SK-N-SH (cell line): Measurements from ENCODE around the gene VASN. TPM values are rescaled to one million over a fixed set of nuclear protein-coding genes. Genes with fewer than 3 reads are reported as not detected.

Experiments used
- CTCF ChIA-PET: fragments of 300-600, 350-600 bp; formaldehyde crosslinking; extraction: SDS; loops from one replicate; lab custom pipeline; 2021; lab: Yijun Ruan, JAX
- POLR2A ChIA-PET: fragments of 350-600 bp; sonication (Branson Sonifier 250); formaldehyde crosslinking; extraction: SDS; loops from one replicate; lab custom pipeline; 2020; ENCODE audit warnings: antibody characterized with exemption, inconsistent platforms; lab: Yijun Ruan, JAX
- DNase-seq: peaks from one replicate; pipeline ENCODE4 v3.0.0; 2012
- H2AFZ ChIP-seq: fragments of 200-600 bp; sonication (generic); 2 replicates; pipeline ENCODE4 v1.8.1; 2016; ENCODE audit warnings: antibody characterized with exemption, mild to moderate bottlenecking, low read depth
- H3F3A ChIP-seq: fragments of 200-600 bp; sonication (generic); replicated peaks from 2 replicates; pipeline ENCODE3; 2016; ENCODE audit warnings: antibody characterized with exemption, mild to moderate bottlenecking; ENCODE audit not compliant: insufficient read depth
- H3K27ac ChIP-seq, 2 experiments: fragments of 200-500 bp in 1 of 2; fragments of 200-600 bp in 1 of 2; sonication (Bioruptor generic) in 1 of 2; sonication (generic), shearing (Covaris generic) in 1 of 2; 2 replicates each; pipeline versions ENCODE4 v1.5.1 to v1.6.1; 2014 to 2016; ENCODE audit warnings: low read depth in 2 of 2, inconsistent platforms in 1 of 2, low read length in 1 of 2, mild to moderate bottlenecking in 1 of 2, mixed read lengths in 1 of 2
- H3K27me3 ChIP-seq: fragments of 200-600 bp; sonication (generic), shearing (Covaris generic); 2 replicates; pipeline ENCODE4 v1.6.1; 2016; ENCODE audit warnings: mixed run types; ENCODE audit not compliant: insufficient read depth
- H3K36me3 ChIP-seq, 2 experiments: fragments of 200-500 bp in 1 of 2; fragments of 200-600 bp in 1 of 2; sonication (Bioruptor generic) in 1 of 2; sonication (generic) in 1 of 2; replicated peaks in 1 of 2; 2 replicates each; pipeline versions ENCODE3 to v1.5.1; 2014 to 2016; ENCODE audit warnings: low read length in 1 of 2, mild to moderate bottlenecking in 1 of 2; ENCODE audit not compliant: insufficient read depth in 2 of 2, control insufficient read depth in 1 of 2
- H3K4me1 ChIP-seq, 2 experiments: fragments of 200-500 bp in 1 of 2; fragments of 200-600 bp in 1 of 2; sonication (Bioruptor generic) in 1 of 2; sonication (generic), shearing (Covaris generic) in 1 of 2; 2 replicates each; pipeline versions ENCODE4 v1.5.1 to v1.6.1; 2014 to 2016; ENCODE audit warnings: low read depth in 1 of 2, low read length in 1 of 2, mixed run types in 1 of 2; ENCODE audit not compliant: insufficient read depth in 2 of 2, control insufficient read depth in 1 of 2
- H3K4me2 ChIP-seq: fragments of 200-600 bp; sonication (generic), shearing (Covaris generic); 2 replicates; pipeline ENCODE4 v1.6.1; 2017; ENCODE audit warnings: mixed run types
- H3K4me3 ChIP-seq, 2 experiments: fragments of 200-500 bp in 1 of 2; fragments of 200-600 bp in 1 of 2; sonication (Bioruptor generic) in 1 of 2; sonication (generic), shearing (Covaris generic) in 1 of 2; 2 replicates each; pipeline versions ENCODE4 v1.5.1 to v1.8.1; 2014 to 2016; ENCODE audit warnings: low read depth in 2 of 2, inconsistent platforms in 1 of 2, low read length in 1 of 2, mild to moderate bottlenecking in 1 of 2, mixed read lengths in 1 of 2, moderate library complexity in 1 of 2
- H3K79me2 ChIP-seq: fragments of 200-600 bp; sonication (generic); 2 replicates; pipeline ENCODE4 v1.8.1; 2017; ENCODE audit warnings: mild to moderate bottlenecking; ENCODE audit not compliant: insufficient read depth
- H3K9ac ChIP-seq: fragments of 200-600 bp; sonication (generic); 2 replicates; pipeline ENCODE4 v1.6.1; 2017; ENCODE audit warnings: mixed run types
- H3K9me2 ChIP-seq: fragments of 200-600 bp; sonication (generic); 2 replicates; pipeline ENCODE4 v1.6.1; 2017; ENCODE audit warnings: mixed run types
- H3K9me3 ChIP-seq: fragments of 200-600 bp; sonication (generic); 2 replicates; pipeline ENCODE4 v1.6.1; 2017; ENCODE audit warnings: mixed run types, mild to moderate bottlenecking, moderate library complexity
- H4K20me1 ChIP-seq: fragments of 200-600 bp; sonication (generic); 2 replicates; pipeline ENCODE4 v1.6.1; 2017; ENCODE audit warnings: mild to moderate bottlenecking, mixed run types; ENCODE audit not compliant: insufficient read depth
- CHD2 ChIP-seq: fragments of 150-350 bp; IDR thresholded peaks from 2 replicates; pipeline ENCODE4 v1.6.1; 2018; ENCODE audit warnings: low read length; ENCODE audit not compliant: partially characterized antibody
- EP300 ChIP-seq, 2 experiments: IDR thresholded peaks; 2 replicates each; pipeline versions ENCODE4 v1.4.0 to v1.6.1; 2012; ENCODE audit warnings: borderline replicate concordance in 1 of 2, low read depth in 1 of 2, low read length in 1 of 2
- FOSL2 ChIP-seq: IDR thresholded peaks from 2 replicates; pipeline ENCODE4 v1.4.0; 2012; ENCODE audit warnings: low read depth, mild to moderate bottlenecking, moderate library complexity, borderline replicate concordance
- GABPA ChIP-seq: IDR thresholded peaks from 2 replicates; pipeline ENCODE4 v1.4.0; 2012; ENCODE audit warnings: low read depth, mild to moderate bottlenecking
- JUND ChIP-seq: IDR thresholded peaks from 2 replicates; pipeline ENCODE4 v1.4.0; 2012
- MEF2A ChIP-seq: IDR thresholded peaks from 2 replicates; pipeline ENCODE4 v1.4.0; 2012; ENCODE audit warnings: low read depth, borderline replicate concordance
- MXI1 ChIP-seq: IDR thresholded peaks from 2 replicates; pipeline ENCODE4 v1.6.1; 2012; ENCODE audit warnings: mild to moderate bottlenecking, low read depth, low read length, improper control_type of control experiment
- NFIC ChIP-seq: IDR thresholded peaks from 2 replicates; pipeline ENCODE4 v1.4.0; 2012; ENCODE audit warnings: borderline replicate concordance
- NRF1 ChIP-seq: IDR thresholded peaks from 2 replicates; pipeline ENCODE4 v1.6.1; 2012; ENCODE audit warnings: low read depth, mild to moderate bottlenecking, low read length
- POLR2AphosphoS5 ChIP-seq: IDR thresholded peaks from 2 replicates; pipeline ENCODE4 v1.6.1; 2012; ENCODE audit warnings: low read depth, low read length
- RFX5 ChIP-seq: IDR thresholded peaks from 2 replicates; pipeline ENCODE4 v1.6.1; 2012; ENCODE audit warnings: mild to moderate bottlenecking, improper control_type of control experiment, low read length
- RXRA ChIP-seq: IDR thresholded peaks from 2 replicates; pipeline ENCODE4 v1.4.0; 2012; ENCODE audit warnings: low read depth, mild to moderate bottlenecking, borderline replicate concordance
- SIN3A ChIP-seq: IDR thresholded peaks from 2 replicates; pipeline ENCODE4 v1.6.1; 2012; ENCODE audit warnings: low read depth, mild to moderate bottlenecking, low read length, moderate library complexity, borderline replicate concordance
- TEAD4 ChIP-seq: IDR thresholded peaks from 2 replicates; pipeline ENCODE4 v1.4.0; 2012; ENCODE audit warnings: mild to moderate bottlenecking, borderline replicate concordance; ENCODE audit not compliant: insufficient read depth
- YY1 ChIP-seq: IDR thresholded peaks from 2 replicates; pipeline ENCODE4 v1.4.0; 2012; ENCODE audit warnings: low read depth, mild to moderate bottlenecking
- WGBS: methylation state at CpG from one replicate; pipeline ENCODE4 v1.1.6; 2017; ENCODE audit warnings: low lambda C conversion rate; 5-methylcytosine and 5-hydroxymethylcytosine counted together
- polyA plus RNA-seq, 3 experiments: library from polyadenylated mRNA; depleted of rRNA; stranded (reverse); fragments of >200 nt; gene quantifications; 2 replicates each; pipeline ENCODE4 v1.2.3, GENCODE V29; 2012
- TF ChIP-seq, protein P1 (sequence below): IDR thresholded peaks from 2 replicates; pipeline ENCODE4; 2012
- TF ChIP-seq, protein P2 (sequence below): IDR thresholded peaks from 2 replicates; pipeline ENCODE4 v1.6.1; 2012; ENCODE audit warnings: mild to moderate bottlenecking, low read depth, low read length, moderate library complexity

The VASN gene
- polyA plus RNA-seq, 1 of the 3 experiments (the other 2 are of a cell fraction) = 37.4 TPM

DNA sequence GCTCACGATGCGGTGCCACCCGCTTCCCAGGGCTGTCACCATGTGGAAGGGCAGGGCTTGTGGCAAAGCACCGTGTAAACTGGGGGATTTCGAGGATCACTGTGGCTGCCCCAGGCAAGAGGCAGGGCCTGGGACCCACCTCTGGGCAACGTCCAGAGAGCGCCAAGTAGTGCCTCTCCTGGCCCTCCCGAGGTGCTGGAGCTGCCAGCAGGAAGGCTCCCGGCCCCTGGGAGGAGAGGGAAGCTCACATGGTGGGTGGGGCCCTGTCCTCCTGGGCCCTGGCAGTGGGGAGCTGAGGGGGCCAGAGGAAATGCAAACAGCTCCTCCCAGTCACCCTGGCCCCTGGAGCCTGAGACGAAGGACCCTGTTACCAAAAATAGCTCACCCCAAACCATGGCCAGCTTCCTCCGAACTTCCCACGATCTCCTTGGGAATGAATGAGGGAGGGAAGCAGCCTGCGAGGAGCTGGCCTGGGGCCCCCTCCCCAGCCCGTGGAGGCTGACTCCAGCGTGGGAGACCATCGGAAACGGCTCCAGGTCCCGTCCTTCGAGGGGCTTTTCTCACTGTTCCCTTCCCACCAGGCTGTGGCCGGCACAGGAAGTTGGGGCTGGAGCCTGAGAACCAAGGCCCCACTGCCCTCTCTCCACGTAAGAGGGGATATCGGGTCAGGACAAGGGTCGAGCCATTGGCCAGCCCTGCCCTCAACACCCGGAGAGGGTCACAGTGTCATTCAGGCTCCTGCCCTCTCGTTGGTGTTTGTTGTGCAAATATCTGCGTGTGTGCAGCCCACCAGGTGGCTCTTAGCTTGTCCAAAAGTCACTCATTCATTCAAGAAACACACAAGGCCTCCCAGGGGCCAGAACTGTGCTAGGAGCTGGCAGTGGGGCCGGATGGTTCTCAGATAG, 17.7 kb downstream of the VASN start:
- TF ChIP-seq MXI1 (no peak), YY1 (no peak), TEAD4 (no peak), FOSL2 (no peak), CHD2 (no peak), NFIC (no peak)
- TF ChIP-seq, protein P1, sequence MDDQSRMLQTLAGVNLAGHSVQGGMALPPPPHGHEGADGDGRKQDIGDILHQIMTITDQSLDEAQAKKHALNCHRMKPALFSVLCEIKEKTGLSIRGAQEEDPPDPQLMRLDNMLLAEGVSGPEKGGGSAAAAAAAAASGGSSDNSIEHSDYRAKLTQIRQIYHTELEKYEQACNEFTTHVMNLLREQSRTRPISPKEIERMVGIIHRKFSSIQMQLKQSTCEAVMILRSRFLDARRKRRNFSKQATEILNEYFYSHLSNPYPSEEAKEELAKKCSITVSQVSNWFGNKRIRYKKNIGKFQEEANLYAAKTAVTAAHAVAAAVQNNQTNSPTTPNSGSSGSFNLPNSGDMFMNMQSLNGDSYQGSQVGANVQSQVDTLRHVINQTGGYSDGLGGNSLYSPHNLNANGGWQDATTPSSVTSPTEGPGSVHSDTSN = no peak
- no peak for DNase-seq
- no peaks in the 10 kb centered on the region for H3K27me3 ChIP-seq
- no peaks in the 10 kb centered on the region for H3K9me2 ChIP-seq
- no peaks in the 10 kb centered on the region for H3K79me2 ChIP-seq
- H3K27ac ChIP-seq = no peak overlapping the region; a peak in 1 of 4 replicates
- H3F3A ChIP-seq = peaks cover 11% of the 10 kb centered on the region
- 82% methylated on average over 12 of the region's 27 CpGs for WGBS
- no peak overlapping the region for H3K4me3 ChIP-seq
- H3K36me3 ChIP-seq = peaks cover 0 to 2% of the 10 kb centered on the region in 2 experiments
- H3K9ac ChIP-seq = no peak overlapping the region
- ChIA-PET CTCF (interaction anchor here (1.7 to 32.1 kb wide), 4 partner anchors 9 to 30 kb away, joined by 4 to 558 read pairs (median 14); no protein-coding TSS in a partner anchor), POLR2A (no interaction called here)
- no peaks in the 10 kb centered on the region; the same call in 1 of the 2 replicates for H4K20me1 ChIP-seq
- H3K4me2 ChIP-seq = no peak overlapping the region
- H3K4me1 ChIP-seq = peaks cover 46 to 77% of the 10 kb centered on the region in 2 experiments; a peak in 3 of 4 replicates
- H3K9me3 ChIP-seq = no peaks in the 10 kb centered on the region
- H2AFZ ChIP-seq = no peak overlapping the region

DNA sequence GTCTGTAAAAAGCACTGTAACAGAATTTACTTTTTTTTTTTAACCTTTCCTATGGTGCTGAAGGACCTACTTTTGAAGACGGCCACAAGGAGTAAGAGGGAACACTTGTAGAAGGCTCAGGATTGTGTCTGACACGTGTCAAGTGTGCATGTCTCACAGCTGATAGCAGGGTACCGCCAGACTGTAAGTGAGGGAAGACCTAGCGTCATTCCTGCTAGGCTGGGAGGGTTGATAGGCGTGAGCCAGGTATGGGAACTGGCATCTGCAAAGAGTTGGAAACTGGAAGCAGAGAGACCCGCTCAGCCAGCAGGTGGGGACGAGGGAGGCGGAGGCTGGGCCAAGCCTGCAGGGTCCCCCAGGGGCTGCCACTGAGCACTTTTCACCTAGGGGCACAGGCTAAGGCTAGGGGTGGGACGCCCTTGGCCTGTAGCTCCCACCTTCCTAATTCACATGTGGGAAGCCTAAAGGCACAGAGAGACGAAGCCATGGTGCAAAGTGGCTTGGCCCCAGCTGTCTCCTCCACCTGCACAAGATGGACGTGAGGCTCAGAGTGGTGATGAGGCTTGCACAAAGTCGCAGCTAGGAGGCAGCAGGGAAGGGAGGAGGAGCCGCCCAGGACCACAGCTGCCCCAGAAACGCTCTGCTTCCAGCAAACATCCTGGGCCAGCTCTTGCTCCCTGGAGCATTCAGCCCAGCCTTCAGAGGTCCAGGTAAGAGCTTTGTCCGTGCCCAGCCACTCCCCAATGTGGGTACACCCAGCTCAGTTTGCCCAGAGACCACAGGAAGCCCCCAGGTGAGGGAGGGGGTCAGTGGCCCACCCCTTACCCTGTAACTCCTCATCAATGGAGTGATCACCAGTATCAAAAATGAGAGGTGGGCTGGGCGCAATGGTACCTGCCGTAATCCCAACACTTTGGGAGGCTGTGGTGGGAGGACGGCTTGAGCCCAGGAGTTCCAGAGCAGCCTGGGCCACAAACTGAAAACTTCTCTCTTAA, 18.9 kb downstream of the VASN start:
- WGBS = 92% methylated on average over 13 of the region's 18 CpGs
- H3F3A ChIP-seq = peaks cover 7% of the 10 kb centered on the region
- H3K9me2 ChIP-seq = no peaks in the 10 kb centered on the region
- H2AFZ ChIP-seq = no peak overlapping the region
- no peak overlapping the region for H3K4me3 ChIP-seq
- peak overlapping the region in 1 of 2 experiments; percentile 31; a peak in 1 of 4 replicates for H3K27ac ChIP-seq
- DNase-seq = no peak
- no peaks in the 10 kb centered on the region for H3K9me3 ChIP-seq
- H3K36me3 ChIP-seq = peaks cover 0 to 2% of the 10 kb centered on the region in 2 experiments
- H3K27me3 ChIP-seq = no peaks in the 10 kb centered on the region
- no peak overlapping the region for H3K4me2 ChIP-seq
- peaks cover 39 to 77% of the 10 kb centered on the region in 2 experiments; a peak in 3 of 4 replicates for H3K4me1 ChIP-seq
- H4K20me1 ChIP-seq = no peaks in the 10 kb centered on the region; the same call in 1 of the 2 replicates
- no peak overlapping the region for H3K9ac ChIP-seq
- CTCF ChIA-PET = interaction anchor here (1.6 to 32.1 kb wide), 5 partner anchors 11 to 31 kb away, joined by 4 to 558 read pairs (median 14); no protein-coding TSS in a partner anchor
- POLR2A ChIA-PET = interaction anchor here (0.9 to 2.7 kb wide), 3 partner anchors 13 to 20 kb away, joined by 3 to 11 read pairs (median 5); no protein-coding TSS in a partner anchor
- no peaks in the 10 kb centered on the region for H3K79me2 ChIP-seq
- TF ChIP-seq, protein P1 = no peak
- TF ChIP-seq POLR2AphosphoS5 (no peak), EP300 (IDR thresholded peaks at IDR 0.05; ENCODE audit: borderline replicate concordance in 1 of 2, low read depth in 1 of 2, low read length in 1 of 2) (no peak), RFX5 (no peak), MEF2A (no peak), SIN3A (no peak), GABPA (no peak), RXRA (no peak), JUND (no peak), FOSL2 (no peak), NRF1 (no peak)
- TF ChIP-seq, protein P2, sequence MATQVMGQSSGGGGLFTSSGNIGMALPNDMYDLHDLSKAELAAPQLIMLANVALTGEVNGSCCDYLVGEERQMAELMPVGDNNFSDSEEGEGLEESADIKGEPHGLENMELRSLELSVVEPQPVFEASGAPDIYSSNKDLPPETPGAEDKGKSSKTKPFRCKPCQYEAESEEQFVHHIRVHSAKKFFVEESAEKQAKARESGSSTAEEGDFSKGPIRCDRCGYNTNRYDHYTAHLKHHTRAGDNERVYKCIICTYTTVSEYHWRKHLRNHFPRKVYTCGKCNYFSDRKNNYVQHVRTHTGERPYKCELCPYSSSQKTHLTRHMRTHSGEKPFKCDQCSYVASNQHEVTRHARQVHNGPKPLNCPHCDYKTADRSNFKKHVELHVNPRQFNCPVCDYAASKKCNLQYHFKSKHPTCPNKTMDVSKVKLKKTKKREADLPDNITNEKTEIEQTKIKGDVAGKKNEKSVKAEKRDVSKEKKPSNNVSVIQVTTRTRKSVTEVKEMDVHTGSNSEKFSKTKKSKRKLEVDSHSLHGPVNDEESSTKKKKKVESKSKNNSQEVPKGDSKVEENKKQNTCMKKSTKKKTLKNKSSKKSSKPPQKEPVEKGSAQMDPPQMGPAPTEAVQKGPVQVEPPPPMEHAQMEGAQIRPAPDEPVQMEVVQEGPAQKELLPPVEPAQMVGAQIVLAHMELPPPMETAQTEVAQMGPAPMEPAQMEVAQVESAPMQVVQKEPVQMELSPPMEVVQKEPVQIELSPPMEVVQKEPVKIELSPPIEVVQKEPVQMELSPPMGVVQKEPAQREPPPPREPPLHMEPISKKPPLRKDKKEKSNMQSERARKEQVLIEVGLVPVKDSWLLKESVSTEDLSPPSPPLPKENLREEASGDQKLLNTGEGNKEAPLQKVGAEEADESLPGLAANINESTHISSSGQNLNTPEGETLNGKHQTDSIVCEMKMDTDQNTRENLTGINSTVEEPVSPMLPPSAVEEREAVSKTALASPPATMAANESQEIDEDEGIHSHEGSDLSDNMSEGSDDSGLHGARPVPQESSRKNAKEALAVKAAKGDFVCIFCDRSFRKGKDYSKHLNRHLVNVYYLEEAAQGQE = no peak
